Common myeloid progenitor, CD34-positive (primary cell): Measurements from ENCODE around the gene GPX7.

Source experiments
- CTCF ChIA-PET: fragments of 350-600 bp; sonication (Branson Sonifier 250); formaldehyde crosslinking; loops from one replicate; lab custom pipeline; 2021; ENCODE audit warnings: antibody characterized with exemption; lab: Charles Lee
- POLR2A ChIA-PET: fragments of 350-600 bp; sonication (Branson Sonifier 250); formaldehyde crosslinking; loops from one replicate; lab custom pipeline; 2021; ENCODE audit warnings: antibody characterized with exemption; lab: Charles Lee
- DNase-seq, 3 donors: peaks; one replicate each; pipeline versions ENCODE4 v3.0.0 to v3.0.0-alpha.2; 2013
- H3K27ac ChIP-seq, 2 experiments: 1 replicate in 1 of 2; 2 replicates in 1 of 2; pipeline ENCODE4 v1.7.0; 2013; ENCODE audit warnings: inconsistent platforms in 2 of 2, low read length in 2 of 2, mild to moderate bottlenecking in 2 of 2, low read depth in 1 of 2, moderate library complexity in 1 of 2; ENCODE audit not compliant: severe bottlenecking in 2 of 2, insufficient read depth in 1 of 2, poor library complexity in 1 of 2
- H3K27me3 ChIP-seq, 5 experiments: replicated peaks in 2 of 5; 1 replicate in 3 of 5; 2 replicates in 2 of 5; pipeline versions ENCODE4 v1.6.1 to v1.7.0; 2013; ENCODE audit warnings: low read length in 4 of 5, mild to moderate bottlenecking in 2 of 5, moderate library complexity in 2 of 5, inconsistent platforms in 1 of 5; ENCODE audit not compliant: insufficient read depth in 5 of 5, control insufficient read depth in 4 of 5
- H3K36me3 ChIP-seq, 4 experiments: 1 replicate in 2 of 4; 2 replicates in 2 of 4; pipeline versions ENCODE4 v1.6.1 to v1.7.0; 2013; ENCODE audit warnings: low read length in 3 of 4, control low read depth in 1 of 4, mild to moderate bottlenecking in 1 of 4; ENCODE audit not compliant: control insufficient read depth in 4 of 4, insufficient read depth in 4 of 4
- H3K4me1 ChIP-seq, 4 experiments: 1 replicate in 3 of 4; 2 replicates in 1 of 4; pipeline versions ENCODE4 v1.6.1 to v1.7.1; 2013; ENCODE audit warnings: low read length in 3 of 4, mild to moderate bottlenecking in 3 of 4, control low read depth in 1 of 4, inconsistent platforms in 1 of 4, moderate library complexity in 1 of 4; ENCODE audit not compliant: control insufficient read depth in 4 of 4, insufficient read depth in 4 of 4; ENCODE audit errors: control extremely low read depth in 1 of 4
- H3K4me3 ChIP-seq, 7 experiments: 1 replicate in 4 of 7; 2 replicates in 3 of 7; pipeline versions ENCODE4 v1.5.1 to v1.7.0; 2013; ENCODE audit warnings: mild to moderate bottlenecking in 7 of 7, low read length in 6 of 7, moderate library complexity in 6 of 7, inconsistent platforms in 2 of 7, low read depth in 2 of 7, control low read depth in 1 of 7; ENCODE audit not compliant: insufficient read depth in 4 of 7, control insufficient read depth in 1 of 7; ENCODE audit errors: extremely low read depth in 1 of 7
- H3K9me3 ChIP-seq, 5 experiments: 1 replicate in 4 of 5; 2 replicates in 1 of 5; pipeline versions ENCODE4 v1.6.1 to v1.7.1; 2013; ENCODE audit warnings: low read length in 4 of 5, mild to moderate bottlenecking in 2 of 5, inconsistent platforms in 1 of 5, low read depth in 1 of 5, moderate library complexity in 1 of 5; ENCODE audit not compliant: control insufficient read depth in 4 of 5, insufficient read depth in 2 of 5; ENCODE audit errors: control extremely low read depth in 1 of 5
- WGBS: methylation state at CpG from one replicate; pipeline ENCODE4 v1.1.5; 2013; ENCODE audit not compliant: insufficient coverage; 5-methylcytosine and 5-hydroxymethylcytosine counted together

The GPX7 gene

DNA sequence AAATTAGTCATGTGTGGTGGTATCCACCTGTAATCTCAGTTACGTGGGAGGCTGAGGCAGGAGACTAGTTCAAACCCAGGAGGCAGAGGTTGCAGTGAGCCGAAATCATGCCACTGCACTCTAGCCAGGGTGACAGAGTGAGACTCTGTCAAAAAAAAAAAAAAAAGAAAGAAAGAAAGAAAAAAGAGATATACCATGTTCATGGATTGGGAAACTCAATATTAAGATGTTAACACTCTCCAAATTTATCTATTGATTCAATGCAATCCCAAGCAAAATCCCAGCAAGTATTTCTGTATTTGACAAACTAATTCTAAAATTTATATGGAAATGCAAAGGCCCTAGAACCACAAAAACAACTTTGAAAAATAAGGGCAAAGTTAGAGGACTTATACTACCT lies 19.8 kb downstream of the GPX7 start:
- WGBS: no CpG with 5 or more reads among the region's 2 CpGs
- ChIA-PET POLR2A (no interaction called here), CTCF (no interaction called here)
- Histone ChIP-seq H3K36me3 (no peaks in the 10 kb centered on the region), H3K27ac (no peak overlapping the region), H3K27me3 (no peaks in the 10 kb centered on the region), H3K4me1 (no peaks in the 10 kb centered on the region), H3K9me3 (peaks cover 0 to 14% (median 3%) of the 10 kb centered on the region in 5 experiments), H3K4me3 (no peak overlapping the region)
- no peak for DNase-seq

DNA sequence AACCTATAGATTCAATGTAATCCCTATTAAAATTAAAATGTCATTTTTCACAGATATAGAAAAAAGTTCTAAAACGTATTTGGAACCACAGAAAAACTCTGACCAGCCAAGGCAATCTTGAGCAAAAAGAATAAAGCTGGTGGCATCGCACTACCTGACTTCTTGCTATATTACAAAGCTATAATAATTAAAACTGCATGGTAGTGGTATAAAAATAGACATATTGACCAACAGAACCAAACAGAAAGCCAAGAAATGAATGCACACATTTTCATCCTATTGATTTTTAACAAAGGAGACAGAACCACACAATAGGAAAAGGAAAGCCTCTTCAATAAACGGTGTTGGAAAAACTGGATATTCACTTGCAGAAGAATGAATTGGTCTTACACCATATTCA lies 21.6 kb downstream of the GPX7 start:
- no peaks in the 10 kb centered on the region for H3K36me3 ChIP-seq
- H3K27ac ChIP-seq: no peak overlapping the region
- ChIA-PET CTCF (no interaction called here), POLR2A (no interaction called here)
- H3K27me3 ChIP-seq: no peaks in the 10 kb centered on the region
- DNase-seq: no peak
- peaks cover 0 to 14% (median 3%) of the 10 kb centered on the region in 5 experiments for H3K9me3 ChIP-seq
- no peaks in the 10 kb centered on the region for H3K4me1 ChIP-seq
- no peak overlapping the region for H3K4me3 ChIP-seq
- WGBS: 88% methylated on average over 1 of the region's 3 CpGs

DNA sequence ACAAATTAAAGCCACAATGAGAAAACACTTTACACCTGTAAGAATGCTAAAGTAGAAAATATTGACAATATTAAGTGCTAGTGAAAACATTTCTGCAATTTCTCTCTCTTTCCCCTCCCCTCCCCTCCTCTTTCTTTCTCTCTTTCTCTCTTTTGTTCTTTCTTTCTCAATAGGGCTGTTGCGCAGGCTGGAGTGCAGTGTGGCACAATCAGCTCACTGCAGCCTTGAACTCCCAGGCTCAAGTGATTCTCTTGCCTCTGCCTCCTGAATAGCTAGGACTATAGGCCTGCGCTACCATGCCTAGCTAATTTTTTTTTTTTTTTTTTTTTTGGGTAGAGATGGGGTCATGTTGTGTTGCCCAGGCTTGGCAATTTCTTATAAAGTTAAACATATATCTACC lies 24.9 kb downstream of the GPX7 start:
- POLR2A ChIA-PET: interaction anchor here (0.5 kb wide), 1 partner anchor 209 kb away, joined by 3 read pairs; no protein-coding TSS in a partner anchor
- Histone ChIP-seq H3K27ac (no peak overlapping the region), H3K9me3 (peaks cover 0 to 7% (median 0%) of the 10 kb centered on the region in 5 experiments), H3K4me3 (no peak overlapping the region), H3K36me3 (no peaks in the 10 kb centered on the region), H3K4me1 (no peaks in the 10 kb centered on the region), H3K27me3 (peaks cover 0 to 7% (median 2%) of the 10 kb centered on the region in 5 experiments)
- 100% methylated on average over 1 of the region's 2 CpGs for WGBS
- DNase-seq: no peak
- CTCF ChIA-PET: interaction anchor here (1.0 kb wide), 1 partner anchor 41 kb away, joined by 3 read pairs; no protein-coding TSS in a partner anchor

DNA sequence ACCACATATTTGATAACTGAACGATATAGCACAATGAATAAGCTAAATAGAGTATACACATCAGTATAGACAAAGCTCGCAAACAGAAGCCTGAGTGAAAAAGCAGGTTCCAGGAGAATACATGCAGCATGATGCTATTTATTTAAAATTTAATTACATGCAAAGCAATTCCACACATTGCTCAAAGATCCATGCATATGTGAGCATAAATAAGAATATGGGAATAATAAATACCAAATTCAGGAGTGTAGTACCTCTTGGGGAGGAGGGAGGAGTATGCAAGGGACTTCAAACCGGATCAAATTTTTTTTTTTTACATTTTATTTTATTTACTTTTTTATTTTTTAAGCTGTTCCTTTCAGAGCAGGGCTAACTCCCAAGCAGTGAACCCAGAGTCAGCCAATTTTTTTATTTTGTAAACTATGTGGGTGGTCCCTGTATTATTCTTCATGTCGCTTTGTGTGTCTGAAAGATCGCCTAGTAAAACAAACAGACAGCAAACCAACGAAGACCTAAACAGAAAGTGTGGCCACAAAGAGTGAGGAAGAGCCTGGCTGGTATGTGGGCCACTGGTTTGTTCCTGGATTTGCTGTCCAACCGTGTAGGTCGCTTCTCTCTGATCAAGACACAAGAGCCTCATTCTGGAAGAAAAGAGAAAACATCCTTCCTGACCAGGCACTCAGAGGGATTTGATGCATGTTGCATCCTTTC lies 26.6 kb downstream of the GPX7 start:
- Histone ChIP-seq H3K36me3 (no peaks in the 10 kb centered on the region), H3K4me3 (no peak overlapping the region), H3K27ac (no peak overlapping the region), H3K27me3 (peaks cover 0 to 23% (median 14%) of the 10 kb centered on the region in 5 experiments), H3K9me3 (peaks cover 0 to 3% (median 0%) of the 10 kb centered on the region in 5 experiments), H3K4me1 (peaks cover 2 to 11% (median 9%) of the 10 kb centered on the region in 4 experiments)
- CTCF ChIA-PET: no interaction called here
- POLR2A ChIA-PET: no interaction called here
- WGBS: 96% methylated on average over 5 of the region's 8 CpGs
- no peak for DNase-seq

DNA sequence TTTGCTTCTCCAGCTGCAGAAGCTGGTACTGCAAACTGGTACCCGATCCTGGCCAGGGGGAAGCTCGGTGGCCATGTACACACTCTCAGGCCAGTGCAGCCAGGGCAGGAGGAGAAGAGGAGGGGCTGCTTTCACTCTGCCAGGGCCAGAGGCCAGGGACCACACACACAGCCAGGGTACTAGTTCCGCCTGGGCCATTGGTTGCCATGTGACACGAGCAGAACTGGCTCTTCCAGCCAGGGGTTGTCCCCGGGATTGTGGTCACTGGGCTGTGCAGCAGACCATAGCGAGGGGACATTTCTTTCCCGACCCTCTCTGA lies 27.1 kb downstream of the GPX7 start:
- H3K9me3 ChIP-seq: peaks cover 0 to under 1% (median 0%) of the 10 kb centered on the region in 5 experiments
- 92% methylated on average over 7 of the region's 7 CpGs for WGBS
- H3K27me3 ChIP-seq: peaks cover 0 to 28% (median 18%) of the 10 kb centered on the region in 5 experiments
- H3K27ac ChIP-seq: no peak overlapping the region
- ChIA-PET POLR2A (no interaction called here), CTCF (no interaction called here)
- H3K36me3 ChIP-seq: no peaks in the 10 kb centered on the region
- no peak overlapping the region for H3K4me3 ChIP-seq
- no peak for DNase-seq
- peaks cover 2 to 11% (median 9%) of the 10 kb centered on the region in 4 experiments for H3K4me1 ChIP-seq

DNA sequence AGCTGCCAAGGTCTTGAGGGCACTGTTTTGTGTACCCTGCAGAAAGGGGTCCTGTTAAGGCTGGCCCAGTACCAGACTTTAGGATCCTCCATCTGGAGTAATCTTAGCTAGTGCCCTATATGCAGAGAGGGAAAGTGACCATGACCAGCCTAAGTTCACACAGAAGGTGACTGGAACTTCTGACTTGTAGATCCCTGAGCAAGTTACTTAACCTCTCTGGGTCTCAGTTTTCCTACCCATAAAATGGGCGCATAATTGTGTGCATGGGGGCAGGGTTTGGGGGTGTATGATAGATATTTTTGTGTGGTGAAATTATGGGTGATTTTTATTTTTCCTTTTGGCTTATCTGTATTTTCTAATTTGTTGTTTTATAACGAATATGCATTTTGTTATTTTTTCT lies 27.5 kb downstream of the GPX7 start:
- Histone ChIP-seq H3K27me3 (peaks cover 0 to 32% (median 18%) of the 10 kb centered on the region in 5 experiments), H3K4me3 (no peak overlapping the region), H3K9me3 (peaks cover 0 to 4% (median 0%) of the 10 kb centered on the region in 5 experiments), H3K4me1 (peaks cover 2 to 11% (median 9%) of the 10 kb centered on the region in 4 experiments), H3K27ac (no peak overlapping the region), H3K36me3 (no peaks in the 10 kb centered on the region)
- POLR2A ChIA-PET: no interaction called here
- no peak for DNase-seq
- CTCF ChIA-PET: no interaction called here
- 100% methylated on average over 1 of the region's 2 CpGs for WGBS

DNA sequence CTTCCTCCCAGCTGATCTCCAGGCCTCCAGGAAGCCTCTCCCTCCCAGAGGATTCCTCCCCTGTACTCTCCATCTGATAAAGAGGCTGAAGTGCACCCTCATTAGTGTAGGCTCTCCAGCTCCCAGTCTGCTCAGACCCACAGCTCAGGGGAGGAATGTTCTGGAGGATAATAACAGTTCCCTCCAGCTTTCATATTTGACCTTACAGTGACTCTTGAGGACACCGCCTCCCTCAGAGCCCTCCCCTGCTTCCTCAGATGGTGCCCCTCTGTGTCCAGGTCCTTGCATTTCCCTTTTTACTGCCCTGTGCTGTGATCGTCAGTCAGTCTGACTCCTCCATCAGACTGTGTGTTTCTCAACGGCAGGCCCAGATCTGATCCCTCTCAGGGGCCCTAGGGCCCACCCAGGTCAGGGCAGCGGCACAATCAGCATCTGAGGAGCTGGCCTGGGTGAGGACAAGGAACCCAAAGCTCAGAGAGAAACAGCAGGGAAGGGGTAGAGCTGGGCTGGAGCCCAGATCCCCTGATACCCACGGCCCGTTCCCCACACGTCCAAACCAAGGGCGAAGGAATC lies 29.7 kb downstream of the GPX7 start:
- Histone ChIP-seq H3K27ac (no peak overlapping the region), H3K27me3 (peaks cover 0 to 38% (median 18%) of the 10 kb centered on the region in 5 experiments), H3K4me3 (no peak overlapping the region), H3K9me3 (peaks cover 0 to 9% (median 0%) of the 10 kb centered on the region in 5 experiments), H3K36me3 (no peaks in the 10 kb centered on the region), H3K4me1 (peaks cover 2 to 16% (median 10%) of the 10 kb centered on the region in 4 experiments)
- WGBS: 97% methylated on average over 5 of the region's 8 CpGs
- ChIA-PET CTCF (interaction anchor here (2.2 kb wide), 1 partner anchor 28 kb away, joined by 5 read pairs; no protein-coding TSS in a partner anchor), POLR2A (no interaction called here)
- DNase-seq: no peak
